ELR (cell line): Measurements from ENCODE around the gene CDKN2AIP.

Source experiments
- DNase-seq: peaks from one replicate; pipeline ENCODE4 v3.0.0-alpha.2; 2015; ENCODE audit warnings: low read depth

The CDKN2AIP gene

DNA sequence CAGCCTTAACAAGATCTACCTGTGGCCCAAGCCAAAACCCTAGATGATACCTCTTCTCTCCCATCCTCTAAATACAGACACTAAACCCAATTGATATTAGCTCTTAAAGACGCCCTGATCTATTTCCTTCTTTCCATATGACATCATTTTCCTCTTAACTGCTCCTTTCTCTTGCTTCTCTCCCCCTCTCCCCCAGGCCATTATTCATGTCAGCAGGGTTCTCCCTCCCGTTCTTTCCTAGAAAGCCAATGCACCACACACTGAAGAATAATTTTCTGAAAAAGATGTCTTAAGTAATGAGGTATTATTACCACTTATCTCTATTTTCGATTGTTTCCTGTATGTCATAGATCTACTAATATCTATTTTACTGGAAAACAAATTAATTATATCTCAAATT lies 50.7 kb downstream of the CDKN2AIP start:
- no peak for DNase-seq
